H9 (cell line): Measurements from ENCODE around the gene SEMA3C. TPM values are rescaled to one million over a fixed set of nuclear protein-coding genes. Genes with fewer than 3 reads are reported as not detected.

Source experiments
- DNase-seq: peaks from one replicate; pipeline ENCODE4 v3.0.0-alpha.2; 2017
- H2AFZ ChIP-seq: one replicate; pipeline ENCODE4 v1.6.1; 2013; ENCODE audit warnings: mild to moderate bottlenecking, low read length, control low read depth, moderate library complexity
- H2AK5ac ChIP-seq: 2 replicates; pipeline ENCODE4 v1.6.1; 2013; ENCODE audit warnings: low read length, control low read depth, mixed read lengths; ENCODE audit not compliant: insufficient read length
- H2BK120ac ChIP-seq: one replicate; pipeline ENCODE4 v1.6.1; 2013; ENCODE audit warnings: low read depth, mild to moderate bottlenecking, low read length, control low read depth, inconsistent platforms; ENCODE audit not compliant: poor library complexity, severe bottlenecking
- H2BK12ac ChIP-seq: 2 replicates; pipeline ENCODE4 v1.6.1; 2013; ENCODE audit warnings: low read length, control low read depth, mixed read lengths, low read depth; ENCODE audit not compliant: insufficient read length
- H2BK15ac ChIP-seq: 2 replicates; pipeline ENCODE4 v1.6.1; 2013; ENCODE audit warnings: low read depth, low read length, control low read depth
- H2BK20ac ChIP-seq: one replicate; pipeline ENCODE4 v1.6.1; 2013; ENCODE audit warnings: low read depth, mild to moderate bottlenecking, low read length, control low read depth, inconsistent platforms; ENCODE audit not compliant: poor library complexity, severe bottlenecking
- H2BK5ac ChIP-seq: 2 replicates; pipeline ENCODE4 v1.6.1; 2013; ENCODE audit warnings: low read length, control low read depth, mixed read lengths; ENCODE audit not compliant: insufficient read length
- H3K14ac ChIP-seq: 2 replicates; pipeline ENCODE4 v1.6.1; 2013; ENCODE audit warnings: low read length, control low read depth; ENCODE audit not compliant: insufficient read depth
- H3K18ac ChIP-seq: 2 replicates; pipeline ENCODE4 v1.6.1; 2013; ENCODE audit warnings: low read depth, mild to moderate bottlenecking, mixed read lengths, low read length, control low read depth; ENCODE audit not compliant: insufficient read length
- H3K23ac ChIP-seq: 2 replicates; pipeline ENCODE4 v1.6.1; 2013; ENCODE audit warnings: low read length, control low read depth, mixed read lengths, low read depth; ENCODE audit not compliant: insufficient read length
- H3K23me2 ChIP-seq: 2 replicates; pipeline ENCODE4 v1.6.1; 2013; ENCODE audit warnings: low read depth, mild to moderate bottlenecking, mixed read lengths, low read length, control low read depth; ENCODE audit not compliant: insufficient read length, poor library complexity, severe bottlenecking
- H3K27ac ChIP-seq: 2 replicates; pipeline ENCODE4 v1.5.1; 2013; ENCODE audit warnings: low read length, control low read depth, mixed read lengths, low read depth; ENCODE audit not compliant: insufficient read length
- H3K27me3 ChIP-seq: 2 replicates; pipeline ENCODE4 v1.6.1; 2013; ENCODE audit warnings: low read length, control low read depth, inconsistent platforms; ENCODE audit not compliant: insufficient read depth
- H3K4ac ChIP-seq: 2 replicates; pipeline ENCODE4 v1.6.1; 2013; ENCODE audit warnings: low read depth, mild to moderate bottlenecking, control low read depth, inconsistent platforms, low read length, moderate library complexity
- H3K4me1 ChIP-seq: 2 replicates; pipeline ENCODE4 v1.6.1; 2013; ENCODE audit warnings: low read length, control low read depth, inconsistent platforms; ENCODE audit not compliant: insufficient read depth
- H3K4me2 ChIP-seq: 2 replicates; pipeline ENCODE4 v1.6.1; 2013; ENCODE audit warnings: low read length, control low read depth, mixed read lengths; ENCODE audit not compliant: insufficient read length, insufficient read depth
- H3K56ac ChIP-seq: 2 replicates; pipeline ENCODE4 v1.6.1; 2013; ENCODE audit warnings: low read depth, mild to moderate bottlenecking, mixed read lengths, low read length, control low read depth; ENCODE audit not compliant: insufficient read length
- H3K79me1 ChIP-seq: 2 replicates; pipeline ENCODE4 v1.6.1; 2013; ENCODE audit warnings: low read depth, mild to moderate bottlenecking, moderate library complexity, low read length, control low read depth, inconsistent platforms; ENCODE audit not compliant: insufficient read depth, poor library complexity, severe bottlenecking
- H3K79me2 ChIP-seq: 2 replicates; pipeline ENCODE4 v1.6.1; 2013; ENCODE audit warnings: low read length, control low read depth, inconsistent platforms; ENCODE audit not compliant: insufficient read depth
- H3K9ac ChIP-seq: 2 replicates; pipeline ENCODE4 v1.6.1; 2013; ENCODE audit warnings: low read length, control low read depth, mixed read lengths; ENCODE audit not compliant: insufficient read length; ENCODE audit errors: extremely low read depth
- H3K9me3 ChIP-seq: one replicate; pipeline ENCODE4 v1.6.1; 2013; ENCODE audit warnings: low read depth, low read length, inconsistent platforms; ENCODE audit not compliant: control insufficient read depth
- H3T11ph ChIP-seq: one replicate; pipeline ENCODE4 v1.6.1; 2013; ENCODE audit warnings: mild to moderate bottlenecking, low read length, control low read depth, inconsistent platforms
- H4K20me1 ChIP-seq: one replicate; pipeline ENCODE4 v1.6.1; 2013; ENCODE audit not compliant: control insufficient read depth, insufficient read length, insufficient read depth
- H4K5ac ChIP-seq: 2 replicates; pipeline ENCODE4 v1.6.1; 2013; ENCODE audit warnings: low read depth, mild to moderate bottlenecking, mixed read lengths, low read length, control low read depth; ENCODE audit not compliant: insufficient read length
- H4K8ac ChIP-seq: replicated peaks from 2 replicates; pipeline ENCODE4 v1.6.1; 2013; ENCODE audit warnings: low read length, control low read depth, mixed read lengths, low read depth; ENCODE audit not compliant: insufficient read length
- H4K91ac ChIP-seq: 2 replicates; pipeline ENCODE4 v1.6.1; 2013; ENCODE audit warnings: low read depth, mild to moderate bottlenecking, moderate library complexity, mixed read lengths, low read length, control low read depth; ENCODE audit not compliant: insufficient read length
- H3K27ac Mint-ChIP-seq, 3 experiments: 2 replicates in 2 of 3; 3 replicates in 1 of 3; pipeline ENCODE4 v1.8.0; 2020 to 2021; ENCODE audit warnings: mixed read lengths in 3 of 3, mild to moderate bottlenecking in 1 of 3, moderate library complexity in 1 of 3
- H3K27me3 Mint-ChIP-seq: 2 replicates; pipeline ENCODE4 v1.8.0; 2021; ENCODE audit warnings: low read depth, mild to moderate bottlenecking, moderate library complexity, mixed read lengths
- H3K36me3 Mint-ChIP-seq, 3 experiments: 2 replicates in 2 of 3; 3 replicates in 1 of 3; pipeline ENCODE4 v1.8.0; 2020 to 2021; ENCODE audit warnings: low read depth in 3 of 3, mixed read lengths in 3 of 3; ENCODE audit not compliant: insufficient read depth in 1 of 3
- H3K4me1 Mint-ChIP-seq, 2 experiments: 2 replicates each; pipeline ENCODE4 v1.8.0; 2020; ENCODE audit warnings: mixed read lengths in 2 of 2
- H3K4me3 Mint-ChIP-seq, 2 experiments: 2 replicates in 1 of 2; 3 replicates in 1 of 2; pipeline ENCODE4 v1.8.0; 2020 to 2021; ENCODE audit warnings: mild to moderate bottlenecking in 2 of 2, mixed read lengths in 2 of 2, moderate library complexity in 1 of 2
- H3K9me3 Mint-ChIP-seq, 2 experiments: 2 replicates in 1 of 2; 3 replicates in 1 of 2; pipeline ENCODE4 v1.8.0; 2020; ENCODE audit warnings: mild to moderate bottlenecking in 2 of 2, mixed read lengths in 2 of 2, moderate library complexity in 1 of 2
- WGBS: extraction: QIAGEN DNeasy Blood & Tissue Kit; methylation state at CpG from one replicate; pipeline ENCODE4 v1.1.7; 2013; ENCODE audit warnings: missing lambda C conversion rate, low lambda C conversion rate, mixed read lengths; ENCODE audit not compliant: insufficient read length; ENCODE audit errors: extremely low coverage; 5-methylcytosine and 5-hydroxymethylcytosine counted together
- total RNA-seq: library from RNA; stranded (reverse); gene quantifications from 2 replicates; pipeline ENCODE4 v1.2.1, GENCODE V29; 2021
- TF ChIP-seq, protein P1 (sequence below): fragments of 200-600 bp; sonication (generic); conservative IDR thresholded peaks from 3 replicates; pipeline ENCODE4 v1.8.0; 2021; ENCODE audit warnings: antibody characterized with exemption, mild to moderate bottlenecking

Gene SEMA3C
- total RNA-seq, 1 experiment from 2014 or later: 1.6 TPM

DNA sequence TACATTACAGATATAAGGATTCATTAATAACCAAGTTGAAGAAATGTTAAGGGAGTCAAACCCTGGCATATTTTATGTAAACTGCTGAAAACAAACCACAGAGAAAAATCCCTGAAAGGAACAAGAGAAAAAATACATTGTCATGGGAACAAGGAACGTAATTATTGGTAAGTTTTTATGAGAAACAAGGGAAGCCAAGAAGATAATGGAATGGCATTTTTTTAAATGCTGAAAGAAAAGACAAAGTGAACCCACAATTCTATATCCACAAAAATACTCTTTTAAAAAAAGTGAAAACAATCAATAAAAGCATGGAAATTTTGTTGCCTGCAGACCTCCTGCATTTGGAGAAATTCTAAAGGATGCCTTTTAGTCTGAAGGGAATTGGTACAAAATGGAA is 144.0 kb downstream of the SEMA3C start:
- no peak overlapping the region for H2BK120ac ChIP-seq
- H3T11ph ChIP-seq: no peak overlapping the region
- H3K9ac ChIP-seq: no peak overlapping the region
- H3K27me3 ChIP-seq: no peaks in the 10 kb centered on the region
- H3K4ac ChIP-seq: no peak overlapping the region
- no peak overlapping the region for H3K56ac ChIP-seq
- H3K27ac Mint-ChIP-seq: no peak overlapping the region
- H3K36me3 Mint-ChIP-seq: no peaks in the 10 kb centered on the region
- no peak for DNase-seq
- no peak overlapping the region for H3K18ac ChIP-seq
- peaks cover 8% of the 10 kb centered on the region for H3K27me3 Mint-ChIP-seq
- H3K79me1 ChIP-seq: no peaks in the 10 kb centered on the region
- no peak overlapping the region for H3K4me2 ChIP-seq
- H2AK5ac ChIP-seq: no peak overlapping the region
- H3K14ac ChIP-seq: no peak overlapping the region
- peaks cover 19% of the 10 kb centered on the region in 2 experiments for H3K4me1 Mint-ChIP-seq
- no peak overlapping the region for H4K8ac ChIP-seq
- H3K9me3 Mint-ChIP-seq: no peaks in the 10 kb centered on the region
- TF ChIP-seq, protein P1, sequence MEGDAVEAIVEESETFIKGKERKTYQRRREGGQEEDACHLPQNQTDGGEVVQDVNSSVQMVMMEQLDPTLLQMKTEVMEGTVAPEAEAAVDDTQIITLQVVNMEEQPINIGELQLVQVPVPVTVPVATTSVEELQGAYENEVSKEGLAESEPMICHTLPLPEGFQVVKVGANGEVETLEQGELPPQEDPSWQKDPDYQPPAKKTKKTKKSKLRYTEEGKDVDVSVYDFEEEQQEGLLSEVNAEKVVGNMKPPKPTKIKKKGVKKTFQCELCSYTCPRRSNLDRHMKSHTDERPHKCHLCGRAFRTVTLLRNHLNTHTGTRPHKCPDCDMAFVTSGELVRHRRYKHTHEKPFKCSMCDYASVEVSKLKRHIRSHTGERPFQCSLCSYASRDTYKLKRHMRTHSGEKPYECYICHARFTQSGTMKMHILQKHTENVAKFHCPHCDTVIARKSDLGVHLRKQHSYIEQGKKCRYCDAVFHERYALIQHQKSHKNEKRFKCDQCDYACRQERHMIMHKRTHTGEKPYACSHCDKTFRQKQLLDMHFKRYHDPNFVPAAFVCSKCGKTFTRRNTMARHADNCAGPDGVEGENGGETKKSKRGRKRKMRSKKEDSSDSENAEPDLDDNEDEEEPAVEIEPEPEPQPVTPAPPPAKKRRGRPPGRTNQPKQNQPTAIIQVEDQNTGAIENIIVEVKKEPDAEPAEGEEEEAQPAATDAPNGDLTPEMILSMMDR: no peak
- no peaks in the 10 kb centered on the region for H3K9me3 ChIP-seq
- H3K23me2 ChIP-seq: no peaks in the 10 kb centered on the region
- no peak overlapping the region for H3K23ac ChIP-seq
- no peak overlapping the region for H2BK20ac ChIP-seq
- H3K79me2 ChIP-seq: no peaks in the 10 kb centered on the region
- no peak overlapping the region for H4K5ac ChIP-seq
- no peak overlapping the region for H2BK5ac ChIP-seq
- H4K20me1 ChIP-seq: no peaks in the 10 kb centered on the region
- no peak overlapping the region for H3K4me3 Mint-ChIP-seq
- H3K4me1 ChIP-seq: no peaks in the 10 kb centered on the region
- no peak overlapping the region for H3K27ac ChIP-seq
- H4K91ac ChIP-seq: no peak overlapping the region
- no peak overlapping the region for H2BK15ac ChIP-seq
- H2BK12ac ChIP-seq: no peak overlapping the region
- WGBS: no CpG with 5 or more reads among the region's 1 CpG
- H2AFZ ChIP-seq: no peak overlapping the region
